Activated naive CD4-positive, alpha-beta T cell treated with anti-CD3 and anti-CD28 coated beads, Interleukin-2, amount 10 ng/mL, durations not matched to agents 7 days and 5 days (primary cell): ENCODE data around the gene MKRN2OS.

Experiments
- CTCF ChIA-PET: fragments of 350-600 bp; sonication (Branson Sonifier 250); formaldehyde crosslinking; loops from one replicate; lab custom pipeline; 2021; ENCODE audit warnings: antibody characterized with exemption; lab: Charles Lee
- DNase-seq: peaks from one replicate; pipeline ENCODE4 v3.0.0-alpha.2; 2020
- H3K27ac Mint-ChIP-seq: one replicate; pipeline ENCODE4 v1.8.0; 2021; ENCODE audit warnings: mild to moderate bottlenecking, moderate library complexity, mixed read lengths
- H3K27me3 Mint-ChIP-seq: one replicate; pipeline ENCODE4 v1.8.0; 2021; ENCODE audit warnings: mild to moderate bottlenecking, mixed read lengths
- H3K36me3 Mint-ChIP-seq: one replicate; pipeline ENCODE4 v1.8.0; 2021; ENCODE audit warnings: mixed read lengths
- H3K4me1 Mint-ChIP-seq: one replicate; pipeline ENCODE4 v1.8.0; 2021; ENCODE audit warnings: mixed read lengths
- H3K4me3 Mint-ChIP-seq: one replicate; pipeline ENCODE4 v1.8.0; 2021; ENCODE audit warnings: mild to moderate bottlenecking, moderate library complexity, mixed read lengths
- H3K9me3 Mint-ChIP-seq: one replicate; pipeline ENCODE4 v1.8.0; 2021; ENCODE audit warnings: mixed read lengths

The MKRN2OS gene

DNA sequence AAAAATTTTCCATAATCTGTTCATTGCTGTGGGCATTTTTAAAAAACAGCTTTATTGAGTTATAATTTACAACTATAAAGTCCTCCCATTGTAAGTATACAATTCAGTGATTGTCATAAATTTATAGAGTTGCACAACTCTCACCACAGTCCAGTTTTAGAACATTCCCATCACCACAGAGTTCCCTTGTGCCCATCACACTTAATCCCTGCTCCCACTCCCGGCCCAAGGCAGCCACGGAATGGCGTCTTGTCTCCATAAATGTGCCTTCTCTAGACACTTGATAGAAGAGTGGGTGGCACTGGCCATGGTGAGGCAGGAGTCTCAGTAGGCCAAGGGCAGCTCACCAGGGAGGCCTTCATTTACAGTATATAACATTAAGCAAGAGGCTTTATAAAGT lies 54.8 kb downstream of the MKRN2OS start:
- no peak overlapping the region for H3K4me3 Mint-ChIP-seq
- H3K27ac Mint-ChIP-seq, result no peak overlapping the region
- CTCF ChIA-PET, result interaction anchor here (2.1 kb wide), 1 partner anchor 10 kb away, joined by 9 read pairs; no protein-coding TSS in a partner anchor
- peaks cover 15% of the 10 kb centered on the region for H3K36me3 Mint-ChIP-seq
- DNase-seq, result no peak
- no peaks in the 10 kb centered on the region for H3K27me3 Mint-ChIP-seq
- no peaks in the 10 kb centered on the region for H3K9me3 Mint-ChIP-seq
- peaks cover 11% of the 10 kb centered on the region for H3K4me1 Mint-ChIP-seq

DNA sequence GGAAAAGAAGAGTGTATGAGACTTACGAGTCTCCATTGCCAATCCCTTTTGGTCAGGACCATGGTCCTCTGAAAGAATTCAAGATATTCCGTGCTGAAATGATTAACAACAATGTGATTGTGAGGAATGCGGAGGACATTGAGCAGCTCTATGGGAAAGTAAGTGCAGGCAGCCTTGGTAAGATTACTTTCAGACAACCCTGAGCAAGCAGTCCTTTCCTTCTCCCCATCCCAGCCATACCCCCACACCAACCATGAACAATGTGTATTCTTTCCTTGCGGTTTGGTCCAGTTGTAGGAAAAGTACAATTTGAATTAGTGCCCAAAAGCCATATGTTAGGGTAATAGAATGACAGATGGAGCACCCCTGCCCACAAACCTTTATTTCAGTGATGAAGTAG lies 55.5 kb downstream of the MKRN2OS start:
- peaks cover 18% of the 10 kb centered on the region for H3K4me1 Mint-ChIP-seq
- H3K36me3 Mint-ChIP-seq, result peaks cover 15% of the 10 kb centered on the region
- no peaks in the 10 kb centered on the region for H3K27me3 Mint-ChIP-seq
- CTCF ChIA-PET, result interaction anchor here (2.1 kb wide), 1 partner anchor 10 kb away, joined by 9 read pairs; no protein-coding TSS in a partner anchor
- no peaks in the 10 kb centered on the region for H3K9me3 Mint-ChIP-seq
- no peak for DNase-seq
- H3K27ac Mint-ChIP-seq, result peak overlapping the region; percentile 16
- H3K4me3 Mint-ChIP-seq, result no peak overlapping the region
